Endothelial cell of umbilical vein (primary cell): Measurements from ENCODE around the gene IL4R. TPM values are rescaled to one million over a fixed set of nuclear protein-coding genes. Genes with fewer than 3 reads are reported as not detected.

Source experiments
- BruUV-seq: library from RNA; stranded (reverse); fragments of 400-500 nt; replicated peaks from 2 replicates; lab custom pipeline; 2021; lab: Mats Ljungman, UMichigan
- CTCF ChIA-PET: fragments of 300-600, 350-600 bp; sonication (Branson Sonifier 250); formaldehyde crosslinking; loops from one replicate; lab custom pipeline; 2021; ENCODE audit warnings: antibody characterized with exemption, inconsistent platforms; lab: Charles Lee
- POLR2A ChIA-PET: fragments of 300-600, 350-600 bp; sonication (Branson Sonifier 250); formaldehyde crosslinking; loops from one replicate; lab custom pipeline; 2021; ENCODE audit warnings: antibody characterized with exemption, inconsistent platforms; lab: Charles Lee
- DNase-seq: peaks from one replicate; pipeline ENCODE4 v3.0.0-alpha.2; 2011; ENCODE audit warnings: low read depth, low spot score
- FAIRE-seq: peaks from 2 replicates; lab custom pipeline; 2011; peaks lifted over from hg19 to GRCh38; lab: Jason Lieb, UNC
- H2AFZ ChIP-seq: 2 replicates; pipeline ENCODE4 v1.6.0; 2012; ENCODE audit warnings: low read depth, low read length, control low read depth, inconsistent platforms
- H3K27ac ChIP-seq: 2 replicates; pipeline ENCODE4 v1.5.1; 2011; ENCODE audit warnings: low read depth, mild to moderate bottlenecking, control low read depth, low read length, moderate library complexity; ENCODE audit not compliant: insufficient read depth
- H3K27me3 ChIP-seq, 2 experiments: 2 replicates each; pipeline versions ENCODE4 v1.6.0 to v1.6.1; 2011; ENCODE audit warnings: low read length in 2 of 2, mixed read lengths in 1 of 2; ENCODE audit not compliant: control insufficient read depth in 2 of 2, insufficient read depth in 2 of 2
- H3K36me3 ChIP-seq, 2 experiments: 2 replicates in 1 of 2; 3 replicates in 1 of 2; pipeline ENCODE4 v1.5.1; 2011; ENCODE audit warnings: low read length in 2 of 2, mild to moderate bottlenecking in 1 of 2, moderate library complexity in 1 of 2; ENCODE audit not compliant: control insufficient read depth in 2 of 2, insufficient read depth in 2 of 2; ENCODE audit errors: extremely low read depth in 1 of 2
- H3K4me1 ChIP-seq: 3 replicates; pipeline ENCODE4 v1.5.1; 2011; ENCODE audit warnings: mild to moderate bottlenecking, low read length; ENCODE audit not compliant: control insufficient read depth, insufficient read depth; ENCODE audit errors: extremely low read depth
- H3K4me2 ChIP-seq: 2 replicates; pipeline ENCODE4 v1.6.1; 2011; ENCODE audit warnings: low read length, control low read depth, mixed read lengths; ENCODE audit not compliant: insufficient read depth
- H3K4me3 ChIP-seq, 3 experiments: fragments of 200-600 bp in 1 of 3; sonication (generic), shearing (Covaris generic) in 1 of 3; replicated peaks in 1 of 3; 2 replicates each; pipeline ENCODE4 v1.5.1; 2011 to 2016; ENCODE audit warnings: control low read depth in 3 of 3, low read length in 3 of 3, mild to moderate bottlenecking in 2 of 3, inconsistent platforms in 1 of 3, low read depth in 1 of 3, moderate library complexity in 1 of 3; ENCODE audit not compliant: insufficient read depth in 1 of 3
- H3K79me2 ChIP-seq: 2 replicates; pipeline ENCODE4 v1.6.0; 2012; ENCODE audit warnings: low read length, inconsistent platforms; ENCODE audit not compliant: control insufficient read depth, insufficient read depth
- H3K9ac ChIP-seq: replicated peaks from 2 replicates; pipeline ENCODE3; 2011; ENCODE audit warnings: low read length, control low read depth; ENCODE audit not compliant: insufficient read depth; ENCODE audit errors: extremely low read depth
- H3K9me1 ChIP-seq: replicated peaks from 3 replicates; pipeline ENCODE4 v1.6.0; 2011; ENCODE audit warnings: mild to moderate bottlenecking, low read length; ENCODE audit not compliant: control insufficient read depth, insufficient read depth; ENCODE audit errors: extremely low read depth
- H3K9me3 ChIP-seq: replicated peaks from 2 replicates; pipeline ENCODE4 v1.5.1; 2012; ENCODE audit warnings: low read length, inconsistent platforms; ENCODE audit not compliant: control insufficient read depth, insufficient read depth
- H4K20me1 ChIP-seq: replicated peaks from 2 replicates; pipeline ENCODE3; 2011; ENCODE audit warnings: mild to moderate bottlenecking, low read length; ENCODE audit not compliant: control insufficient read depth, insufficient read depth; ENCODE audit errors: extremely low read depth
- EZH2 ChIP-seq: IDR thresholded peaks from 2 replicates; pipeline ENCODE4 v1.6.1; 2012; ENCODE audit warnings: borderline replicate concordance, low read depth, mild to moderate bottlenecking, moderate library complexity, low read length, inconsistent platforms; ENCODE audit not compliant: severe bottlenecking
- FOS ChIP-seq: IDR thresholded peaks from 2 replicates; pipeline ENCODE4 v1.6.1; 2011; ENCODE audit warnings: mild to moderate bottlenecking, low read length, moderate library complexity, borderline replicate concordance; ENCODE audit not compliant: insufficient read depth
- GATA2 ChIP-seq: IDR thresholded peaks from 2 replicates; pipeline ENCODE4 v1.7.0; 2011; ENCODE audit warnings: low read depth, mild to moderate bottlenecking, moderate library complexity, mixed read lengths, low read length; ENCODE audit not compliant: insufficient read length, insufficient read depth
- JUN ChIP-seq: IDR thresholded peaks from 2 replicates; pipeline ENCODE4 v1.6.1; 2011; ENCODE audit warnings: borderline replicate concordance, low read depth; ENCODE audit not compliant: insufficient read length, insufficient read depth
- MYC ChIP-seq: IDR thresholded peaks from one replicate; pipeline ENCODE4 v1.6.1; 2011; ENCODE audit warnings: mild to moderate bottlenecking, low read depth, low read length
- POLR2A ChIP-seq: IDR thresholded peaks from 2 replicates; pipeline ENCODE4 v1.6.1; 2012; ENCODE audit warnings: low read depth, mild to moderate bottlenecking, control low read depth, low read length
- POLR2AphosphoS5 ChIP-seq: IDR thresholded peaks from 2 replicates; pipeline ENCODE4 v1.6.1; 2012; ENCODE audit warnings: low read depth, mild to moderate bottlenecking, control low read depth, low read length, moderate library complexity; ENCODE audit not compliant: insufficient read depth
- dilution Hi-C: fragments of 300-500 bp; cut with MboI; formaldehyde crosslinking; loops from one replicate; pipeline ENCODE4 v1.15.0; 2019; ENCODE audit warnings: low sequenced_read_pairs; ENCODE audit not compliant: extremely low pct_ligation_motif_present
- intact Hi-C: fragments of 100-400 bp; cut with micrococcal nuclease; formaldehyde crosslinking; loops from one replicate; pipeline ENCODE4 v1.10.0; 2022
- polyA plus RNA-seq, 4 experiments: library from polyadenylated mRNA; depleted of rRNA in 3 of 4; stranded (reverse) in 3 of 4; unstranded in 1 of 4; fragments of >200 nt; gene quantifications; 2 replicates each; pipeline versions ENCODE4 v1.2.1 to v1.2.3, GENCODE V29; 2011 to 2012; ENCODE audit warnings: missing spikeins in 1 of 4
- total RNA-seq: library from RNA; stranded (reverse); gene quantifications from 2 replicates; pipeline ENCODE4 v1.2.3, GENCODE V29; 2021
- TF ChIP-seq, protein P1 (sequence below): IDR thresholded peaks from 2 replicates; pipeline ENCODE4 v1.6.1; 2011; ENCODE audit not compliant: insufficient read depth, insufficient read length
- TF ChIP-seq, protein P2 (sequence below), 2 donors: IDR thresholded peaks; 1 replicate in 1 of 2; 2 replicates in 1 of 2; pipeline ENCODE4 v1.5.1; 2011; ENCODE audit warnings: low read length in 2 of 2, mild to moderate bottlenecking in 2 of 2, moderate library complexity in 2 of 2, control low read depth in 1 of 2, inconsistent platforms in 1 of 2, low read depth in 1 of 2; ENCODE audit not compliant: insufficient read depth in 1 of 2; ENCODE audit errors: extremely low read depth in 1 of 2

IL4R gene
- total and polyA plus RNA-seq, 2 donors (not counting 3 experiments of a cell fraction or from before 2014, with no cell fraction given) = 138 to 139 TPM

DNA sequence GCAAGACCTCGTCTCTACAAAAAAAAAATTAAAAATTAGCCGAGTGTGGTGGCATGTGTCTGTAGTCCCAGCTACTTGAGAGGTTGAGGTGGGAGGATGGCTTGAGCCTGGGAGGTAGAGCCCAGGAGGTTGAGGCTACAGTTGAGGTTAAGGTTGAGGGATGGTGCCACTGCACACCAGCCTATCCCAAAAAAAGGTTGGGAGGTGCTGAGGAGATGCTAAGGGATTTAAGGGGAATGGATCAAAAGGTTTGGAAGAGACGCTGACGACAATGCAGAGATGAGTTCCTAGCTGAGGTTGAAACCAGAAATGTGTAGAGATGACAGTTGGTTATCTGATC lies 40.5 kb upstream of the IL4R start:
- Histone ChIP-seq H3K4me1 (peaks cover 5% of the 10 kb centered on the region), H3K27me3 (no peaks in the 10 kb centered on the region), H3K79me2 (no peaks in the 10 kb centered on the region), H3K9ac (no peak overlapping the region), H3K27ac (no peak overlapping the region), H3K4me2 (no peak overlapping the region), H3K9me3 (no peaks in the 10 kb centered on the region), H2AFZ (no peak overlapping the region), H3K36me3 (no peaks in the 10 kb centered on the region), H3K9me1 (no peaks in the 10 kb centered on the region), H4K20me1 (no peaks in the 10 kb centered on the region), H3K4me3 (no peak overlapping the region)
- no peak for FAIRE-seq
- TF ChIP-seq JUN = no peak
- TF ChIP-seq MYC = no peak
- TF ChIP-seq POLR2AphosphoS5 = no peak
- no peak for TF ChIP-seq GATA2
- TF ChIP-seq, protein P1, sequence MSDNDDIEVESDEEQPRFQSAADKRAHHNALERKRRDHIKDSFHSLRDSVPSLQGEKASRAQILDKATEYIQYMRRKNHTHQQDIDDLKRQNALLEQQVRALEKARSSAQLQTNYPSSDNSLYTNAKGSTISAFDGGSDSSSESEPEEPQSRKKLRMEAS = no peak
- no peak for TF ChIP-seq POLR2A
- TF ChIP-seq FOS = no peak
- no peak for TF ChIP-seq EZH2
- TF ChIP-seq, protein P2, sequence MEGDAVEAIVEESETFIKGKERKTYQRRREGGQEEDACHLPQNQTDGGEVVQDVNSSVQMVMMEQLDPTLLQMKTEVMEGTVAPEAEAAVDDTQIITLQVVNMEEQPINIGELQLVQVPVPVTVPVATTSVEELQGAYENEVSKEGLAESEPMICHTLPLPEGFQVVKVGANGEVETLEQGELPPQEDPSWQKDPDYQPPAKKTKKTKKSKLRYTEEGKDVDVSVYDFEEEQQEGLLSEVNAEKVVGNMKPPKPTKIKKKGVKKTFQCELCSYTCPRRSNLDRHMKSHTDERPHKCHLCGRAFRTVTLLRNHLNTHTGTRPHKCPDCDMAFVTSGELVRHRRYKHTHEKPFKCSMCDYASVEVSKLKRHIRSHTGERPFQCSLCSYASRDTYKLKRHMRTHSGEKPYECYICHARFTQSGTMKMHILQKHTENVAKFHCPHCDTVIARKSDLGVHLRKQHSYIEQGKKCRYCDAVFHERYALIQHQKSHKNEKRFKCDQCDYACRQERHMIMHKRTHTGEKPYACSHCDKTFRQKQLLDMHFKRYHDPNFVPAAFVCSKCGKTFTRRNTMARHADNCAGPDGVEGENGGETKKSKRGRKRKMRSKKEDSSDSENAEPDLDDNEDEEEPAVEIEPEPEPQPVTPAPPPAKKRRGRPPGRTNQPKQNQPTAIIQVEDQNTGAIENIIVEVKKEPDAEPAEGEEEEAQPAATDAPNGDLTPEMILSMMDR (IDR thresholded peaks at IDR 0.05; ENCODE audit: extremely low read depth in 1 of 2, insufficient read depth in 1 of 2, low read depth in 1 of 2, low read length in 2 of 2) = no peak
- DNase-seq = no peak
- BruUV-seq = no TSS peak
- CTCF ChIA-PET = interaction anchor here (1.4 kb wide), 1 partner anchor 31 kb away, joined by 3 read pairs; no protein-coding TSS in a partner anchor
- dilution Hi-C loops (no loop called here), intact Hi-C loops (no loop called here)
- POLR2A ChIA-PET = no interaction called here
